Measurements from ENCODE around the gene PLVAP.

Gene PLVAP

GRCh38 chr19:17331045-17331558 is 46.0 kb downstream of the PLVAP start:
- 0 out of 2 replicates have a peak, but pooled peaks have one; percentile 20 for TF ChIP-seq SP2 (tag by site-specific recombination; IDR thresholded peaks at IDR 0.05)
- TF ChIP-seq PRDM6 (tag by site-specific recombination; IDR thresholded peaks at IDR 0.05) = no peak
- POLR2A ChIA-PET = interaction anchor here (0.5 to 7.6 kb wide), 3 partner anchors 10 to 648 kb away, joined by 3 to 64 read pairs (median 5); partner anchors contain the start of gene DDA1
- Histone ChIP-seq H3K4me1 (ENCODE audit: control insufficient read depth, insufficient read depth, low read length) (peaks cover 4% of the 10 kb centered on the region; the same call in 1 of the 2 replicates), H3K4me3 (ENCODE audit: low read depth, low read length) (no peak overlapping the region), H3K36me3 (ENCODE audit: control insufficient read depth in 2 of 2, insufficient read depth in 1 of 2, low read length in 2 of 2) (peaks cover 0 to 20% of the 10 kb centered on the region in 2 experiments; a peak in 2 of 3 replicates), H3K9me3 (ENCODE audit: control insufficient read depth, insufficient read depth, low read depth, low read length) (no peaks in the 10 kb centered on the region), H3K27ac (ENCODE audit: extremely low read depth, low read depth, low read length) (no peak overlapping the region)
- CTCF ChIA-PET = interaction anchor here (2.1 kb wide), 1 partner anchor 14 kb away, joined by 9 read pairs; no protein-coding TSS in a partner anchor

- POLR2A ChIA-PET = interaction anchor here (0.5 to 7.6 kb wide), 3 partner anchors 9 to 649 kb away, joined by 3 to 64 read pairs (median 5); partner anchors contain the start of gene DDA1
- Histone ChIP-seq H3K36me3 (ENCODE audit: control insufficient read depth in 2 of 2, insufficient read depth in 1 of 2, low read length in 2 of 2) (peaks cover 0 to 20% of the 10 kb centered on the region in 2 experiments; a peak in 2 of 3 replicates), H3K9me3 (ENCODE audit: control insufficient read depth, insufficient read depth, low read depth, low read length) (no peaks in the 10 kb centered on the region), H3K4me3 (ENCODE audit: low read depth, low read length) (no peak overlapping the region), H3K4me1 (ENCODE audit: control insufficient read depth, insufficient read depth, low read length) (peaks cover 4% of the 10 kb centered on the region; the same call in 1 of the 2 replicates), H3K27ac (ENCODE audit: extremely low read depth, low read depth, low read length) (no peak overlapping the region)
- TF ChIP-seq ZNF449 (tag by site-specific recombination; IDR thresholded peaks at IDR 0.05) (no peak), ZNF473 (tag by site-specific recombination; IDR thresholded peaks at IDR 0.05) (no peak), ZBTB6 (tag by site-specific recombination; IDR thresholded peaks at IDR 0.05) (no peak), ZNF341 (tag by site-specific recombination; IDR thresholded peaks at IDR 0.05; ENCODE audit: low read depth) (peak; percentile 84), GLI2 (tag by site-specific recombination; IDR thresholded peaks at IDR 0.05; ENCODE audit: borderline replicate concordance, low read depth) (no peak), BCL11B (tag by site-specific recombination; IDR thresholded peaks at IDR 0.05; ENCODE audit: low read depth) (no peak), ZNF175 (tag by site-specific recombination; IDR thresholded peaks at IDR 0.05) (no peak), WT1 (tag by site-specific recombination; IDR thresholded peaks at IDR 0.05) (no peak), ZBTB8A (tag by site-specific recombination; IDR thresholded peaks at IDR 0.05) (peak; percentile 14; the same call in 1 of the 2 replicates), KLF16 (tag by site-specific recombination; IDR thresholded peaks at IDR 0.05) (no peak)
- CTCF ChIA-PET = interaction anchor here (0.6 kb wide), 1 partner anchor 629 kb away, joined by 3 read pairs; no protein-coding TSS in a partner anchor
Observed at GRCh38 chr19:17330262-17331044, 46.7 kb downstream of the PLVAP start.

GRCh38 chr19:17329366-17330261 is 47.5 kb downstream of the PLVAP start:
- POLR2A ChIA-PET = interaction anchor here (1.7 to 2.6 kb wide), 2 partner anchors 8 to 12 kb away, joined by 5 to 13 read pairs; no protein-coding TSS in a partner anchor
- TF ChIP-seq GLIS2 (tag by site-specific recombination; IDR thresholded peaks at IDR 0.05) (peak; percentile 50; the same call in 1 of the 2 replicates), ZBTB10 (tag by site-specific recombination; IDR thresholded peaks at IDR 0.05) (no peak), PRDM1 (tag by site-specific recombination; IDR thresholded peaks at IDR 0.05) (no peak)

More at GRCh38 chr19:17329366-17330261, 47.5 kb downstream of the PLVAP start:
- H3K27ac ChIP-seq (ENCODE audit: extremely low read depth, low read depth, low read length) = no peak overlapping the region
- H3K36me3 ChIP-seq (ENCODE audit: control insufficient read depth in 2 of 2, insufficient read depth in 1 of 2, low read length in 2 of 2) = peaks cover 0 to 20% of the 10 kb centered on the region in 2 experiments; a peak in 2 of 3 replicates
- CTCF ChIA-PET = interaction anchor here (0.6 to 0.7 kb wide), 2 partner anchors 20 to 628 kb away, joined by 3 read pairs; no protein-coding TSS in a partner anchor
- no peaks in the 10 kb centered on the region for H3K9me3 ChIP-seq (ENCODE audit: control insufficient read depth, insufficient read depth, low read depth, low read length)
- H3K4me1 ChIP-seq (ENCODE audit: control insufficient read depth, insufficient read depth, low read length) = peaks cover 4% of the 10 kb centered on the region; the same call in 1 of the 2 replicates
- no peak overlapping the region for H3K4me3 ChIP-seq (ENCODE audit: low read depth, low read length)

Data from HEK293 (cell line).